Epithelial cell of umbilical artery (primary cell): Measurements from ENCODE around the gene KRCC1. TPM values are rescaled to one million over a fixed set of nuclear protein-coding genes. Genes with fewer than 3 reads are reported as not detected.

Experiments used
- total RNA-seq: library from RNA; depleted of rRNA; stranded (reverse); fragments of >200 nt; gene quantifications from 2 replicates; pipeline ENCODE4 v1.2.3, GENCODE V29; 2014

The KRCC1 gene
- total RNA-seq, result 21.4 and 22.8 TPM in 2 replicates

DNA sequence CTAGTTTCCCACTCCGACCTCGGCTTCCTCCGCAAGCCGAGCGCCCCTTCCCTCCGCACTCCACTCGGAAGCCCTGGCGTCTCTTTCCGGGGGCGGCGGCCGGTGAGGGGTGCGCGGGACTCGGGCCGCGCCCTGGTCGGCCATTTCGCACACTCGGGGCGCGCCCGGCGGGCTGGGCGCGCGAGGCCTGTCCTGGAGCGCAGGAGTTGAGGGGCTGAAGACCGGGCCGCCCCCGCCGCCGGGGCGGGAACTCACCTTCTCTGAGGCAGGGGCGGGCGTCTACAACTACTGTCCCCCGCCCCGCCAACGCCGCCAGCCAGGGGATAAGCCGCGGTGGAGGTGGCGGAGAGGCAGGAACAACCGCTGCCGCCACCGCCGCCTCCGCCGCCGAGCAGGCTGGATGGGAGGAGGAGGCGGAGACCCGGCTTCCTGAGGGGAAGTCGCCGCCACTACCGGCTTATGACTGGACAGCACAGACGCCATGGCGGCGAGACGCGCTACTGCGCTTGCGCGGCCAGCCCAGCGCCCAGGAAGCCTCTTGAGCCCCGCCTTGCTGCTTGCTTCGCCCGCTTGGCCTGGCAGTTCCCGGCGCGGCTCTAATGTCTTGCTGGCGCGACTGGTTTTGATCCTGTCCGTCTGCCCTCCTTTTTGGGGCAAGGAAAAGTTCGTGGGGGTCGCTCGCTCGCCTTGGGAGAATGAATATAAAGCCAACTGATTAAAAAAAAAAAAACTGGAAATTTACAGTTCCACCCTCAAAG is at the start of gene KRCC1:
Gene KRCC1, minus strand, starts transcription at position 413 of the 758 bp plus-strand sequence. CDS start 27,220 bp downstream, outside the sequence.

DNA sequence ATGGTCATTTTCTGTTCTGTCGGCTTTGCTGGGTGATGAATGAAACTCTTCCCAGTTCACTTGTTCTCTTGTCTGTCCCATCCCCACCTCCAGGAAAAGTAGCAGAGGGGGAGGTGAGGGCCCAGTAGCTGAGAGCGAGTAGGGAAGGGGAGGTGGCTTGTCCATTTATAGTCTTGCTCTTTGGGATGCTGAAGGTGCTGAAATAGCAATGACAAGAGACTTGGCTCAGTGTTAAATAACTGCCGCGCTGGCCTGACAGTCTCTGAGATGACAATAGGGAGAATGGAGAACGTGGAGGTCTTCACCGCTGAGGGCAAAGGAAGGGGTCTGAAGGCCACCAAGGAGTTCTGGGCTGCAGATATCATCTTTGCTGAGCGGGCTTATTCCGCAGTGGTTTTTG is 12.0 kb upstream of the KRCC1 start, which contains the start of gene SMYD1:
Gene SMYD1, plus strand, starts transcription at position 228 of the 400 bp plus-strand sequence. Its CDS starts 40 bp downstream, at position 268.

DNA sequence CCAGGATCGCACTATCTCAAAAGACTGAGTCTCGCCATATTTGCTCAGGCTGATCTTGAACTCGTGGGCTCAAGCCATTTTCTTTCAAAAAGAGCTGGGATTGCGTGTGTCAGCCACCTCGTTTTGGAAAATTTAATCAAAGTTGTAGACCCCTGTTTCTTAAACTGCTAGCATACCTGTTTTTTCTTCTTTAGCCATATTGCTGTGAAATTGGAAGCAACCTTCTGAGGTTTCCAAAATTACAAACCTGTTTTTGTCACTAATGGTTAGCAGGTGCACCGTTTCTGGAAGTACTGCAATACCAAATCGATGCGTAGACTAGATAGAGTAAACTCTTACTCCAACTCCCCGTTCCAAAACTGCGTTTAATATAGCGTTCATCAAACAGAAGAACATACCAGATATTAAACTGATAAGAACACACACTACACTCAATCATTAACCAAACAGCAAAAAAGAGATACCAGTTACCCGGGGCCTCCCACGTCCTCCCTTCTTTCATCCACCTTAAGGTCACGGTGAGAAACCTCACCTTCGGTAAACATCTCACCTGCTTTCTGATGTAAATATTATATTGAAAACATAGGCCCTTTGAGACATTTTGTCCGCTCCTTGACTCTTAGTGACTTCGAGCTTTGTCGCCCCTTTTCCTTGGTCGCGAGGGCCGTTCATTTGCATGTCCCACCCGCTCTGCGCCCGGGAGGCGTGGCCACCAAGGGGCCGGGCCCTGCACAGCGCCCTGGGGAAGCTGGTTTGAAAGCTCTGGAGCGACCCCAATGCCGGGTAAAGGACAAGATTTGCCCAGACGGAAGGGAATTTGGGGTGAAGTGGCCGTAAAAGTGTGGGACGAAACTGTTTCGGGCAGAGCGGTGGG is 39.3 kb downstream of the KRCC1 start, which contains the start of gene RNU2-63P:
Gene RNU2-63P, minus strand, starts transcription at position 462 of the 874 bp plus-strand sequence.

Other genes starting within 250 kb of the KRCC1 start
- gene RGPD2, start 230.0 kb downstream of the KRCC1 start, total RNA-seq, result 0.97 and 1.5 TPM in 2 replicates
- gene RNU2-63P, start 39.2 kb downstream of the KRCC1 start, total RNA-seq, result 15.6 and 88.5 TPM in 2 replicates
- not detected in 2 replicates for gene SMYD1, start 12.0 kb upstream of the KRCC1 start, total RNA-seq
- not detected in 2 replicates for gene FABP1, start 72.3 kb upstream of the KRCC1 start, total RNA-seq
- gene THNSL2, start 114.6 kb upstream of the KRCC1 start, total RNA-seq, result under 0.01 and 5.6 TPM in 2 replicates